ENCODE measurements around the gene ALOX15B. TPM values are rescaled to one million over a fixed set of nuclear protein-coding genes. Genes with fewer than 3 reads are reported as not detected.

ALOX15B gene
- total and polyA plus RNA-seq, 2 of the 13 experiments (the other 11 are each of a cell fraction or from before 2014, with no cell fraction given) = not detected

- no peak for FAIRE-seq
- H3K27me3 ChIP-seq (ENCODE audit: control insufficient read depth in 1 of 2, insufficient read depth in 2 of 2, low read length in 2 of 2) = peaks cover 8 to 62% of the 10 kb centered on the region in 2 experiments; a peak in 4 of 5 replicates
- no peak overlapping the region for H3K9ac ChIP-seq (ENCODE audit: insufficient read depth, low read depth, low read length)
- H3K36me3 ChIP-seq (replicated peaks in 1 of 2; ENCODE audit: control insufficient read depth in 1 of 2, insufficient read depth in 2 of 2, low read length in 2 of 2) = no peaks in the 10 kb centered on the region
- ATAC-seq = no peak
- 79% methylated on average over 6 of the region's 6 CpGs for WGBS (ENCODE audit: low lambda C conversion rate)
- POLR2A ChIA-PET = no interaction called here
- H4K20me1 ChIP-seq (ENCODE audit: insufficient read depth, low read length) = no peaks in the 10 kb centered on the region; the same call in 1 of the 2 replicates
- no peak overlapping the region for H2AFZ ChIP-seq (ENCODE audit: low read length)
- in situ Hi-C loops (cut with HindIII; ENCODE audit: extremely low pct_ligation_motif_present, low pct_unique_long_range_greater_than_20kb) (no loop called here), intact Hi-C loops (cut with micrococcal nuclease; ENCODE audit: unreplicated experiment) (no loop called here)
- CTCF ChIA-PET (ENCODE audit: low intra/inter-chr PET ratio, low total read pairs) = no interaction called here
- H3K4me2 ChIP-seq (ENCODE audit: low read depth, low read length) = no peak overlapping the region
- no peak for DNase-seq (ENCODE audit: low spot score)
- H3K79me2 ChIP-seq (ENCODE audit: insufficient read depth, low read length) = no peaks in the 10 kb centered on the region
- TF ChIP-seq ZFAT (CRISPR knock-in tag; conservative IDR thresholded peaks at IDR 0.05) (no peak), FOSL2 (CRISPR knock-in tag; IDR thresholded peaks at IDR 0.05) (no peak), JUNB (CRISPR knock-in tag; IDR thresholded peaks at IDR 0.05; ENCODE audit: borderline replicate concordance) (no peak), ZNF614 (CRISPR knock-in tag; IDR thresholded peaks at IDR 0.05; ENCODE audit: borderline replicate concordance) (no peak), ZC3H4 (CRISPR knock-in tag; IDR thresholded peaks at IDR 0.05; ENCODE audit: borderline replicate concordance) (no peak), ATF5 (CRISPR knock-in tag; IDR thresholded peaks at IDR 0.05; ENCODE audit: low read depth) (no peak), RARA (CRISPR knock-in tag; IDR thresholded peaks at IDR 0.05) (no peak), ZNF788 (CRISPR knock-in tag; IDR thresholded peaks at IDR 0.05; ENCODE audit: borderline replicate concordance) (no peak), ATAD3A (CRISPR knock-in tag; IDR thresholded peaks at IDR 0.05) (no peak), SIX1 (CRISPR knock-in tag; IDR thresholded peaks at IDR 0.05; ENCODE audit: borderline replicate concordance) (no peak), MTA1 (CRISPR knock-in tag; IDR thresholded peaks at IDR 0.05; ENCODE audit: borderline replicate concordance) (no peak), IKZF5 (CRISPR knock-in tag; IDR thresholded peaks at IDR 0.05) (no peak), IRX3 (CRISPR knock-in tag; IDR thresholded peaks at IDR 0.05; ENCODE audit: borderline replicate concordance, low read depth) (no peak), KLF11 (CRISPR knock-in tag; IDR thresholded peaks at IDR 0.05) (no peak), ZNF772 (CRISPR knock-in tag; IDR thresholded peaks at IDR 0.05) (no peak)
- no peaks in the 10 kb centered on the region for H3K9me3 ChIP-seq (ENCODE audit: low read length)
- H3K4me3 ChIP-seq (replicated peaks in 1 of 3; ENCODE audit: insufficient read depth in 1 of 3, low read depth in 2 of 3, low read length in 3 of 3) = no peak overlapping the region
- H3K27ac ChIP-seq (ENCODE audit: extremely low read length, insufficient read depth, low read length) = no peak overlapping the region
- BruUV-seq (replicated peaks) = no TSS peak
- peaks cover 30% of the 10 kb centered on the region for H3K4me1 ChIP-seq (ENCODE audit: insufficient read depth, low read length)
Measured at GRCh38 chr17:8052256-8053252, 13.7 kb downstream of the ALOX15B start.
